IMR-90 (cell line): Measurements from ENCODE around the gene PTK7. TPM values are rescaled to one million over a fixed set of nuclear protein-coding genes. Genes with fewer than 3 reads are reported as not detected.

ENCODE experiments used
- ATAC-seq: fragments of 200-7000 bp; cut with Tn5 transposase; 2 replicates; pipeline ENCODE4 v1.9.1; 2020; ENCODE audit warnings: low read depth, mild to moderate bottlenecking, moderate library complexity
- BruUV-seq: library from RNA; stranded (reverse); fragments of 400-500 nt; replicated peaks from 2 replicates; lab custom pipeline; 2021; lab: Mats Ljungman, UMichigan
- CTCF ChIA-PET: fragments of 300-600 bp; formaldehyde crosslinking; extraction: SDS; loops from one replicate; lab custom pipeline; 2021; ENCODE audit warnings: antibody characterized with exemption; lab: Yijun Ruan, JAX
- POLR2A ChIA-PET: fragments of 300-600 bp; sonication (Branson Sonifier 250); formaldehyde crosslinking; loops from one replicate; lab custom pipeline; 2022; ENCODE audit warnings: antibody characterized with exemption; ENCODE audit not compliant: unreplicated experiment; lab: Charles Lee
- DNase-seq: peaks from one replicate; pipeline ENCODE4 v3.0.0; 2013
- H2AFZ ChIP-seq: replicated peaks from 2 replicates; pipeline ENCODE3; 2013; ENCODE audit warnings: low read length, mild to moderate bottlenecking; ENCODE audit not compliant: poor library complexity
- H2AK5ac ChIP-seq: 2 replicates; pipeline ENCODE4 v1.6.1; 2013; ENCODE audit warnings: low read depth, low read length, inconsistent platforms
- H2AK9ac ChIP-seq: replicated peaks from 2 replicates; pipeline ENCODE3; 2013; ENCODE audit warnings: mild to moderate bottlenecking, low read depth, low read length, moderate library complexity; ENCODE audit not compliant: poor library complexity
- H2BK120ac ChIP-seq: 2 replicates; pipeline ENCODE4 v1.6.1; 2013; ENCODE audit warnings: low read depth, low read length, inconsistent platforms
- H2BK15ac ChIP-seq: 3 replicates; pipeline ENCODE4 v1.6.1; 2013; ENCODE audit warnings: low read depth, low read length, inconsistent platforms
- H2BK20ac ChIP-seq: 2 replicates; pipeline ENCODE4 v1.6.1; 2013; ENCODE audit warnings: low read depth, mild to moderate bottlenecking, inconsistent platforms, low read length, moderate library complexity
- H2BK5ac ChIP-seq: 2 replicates; pipeline ENCODE4 v1.6.1; 2013; ENCODE audit warnings: mild to moderate bottlenecking, low read depth, low read length, inconsistent platforms; ENCODE audit not compliant: poor library complexity, severe bottlenecking
- H3K14ac ChIP-seq: replicated peaks from 2 replicates; pipeline ENCODE4 v1.6.1; 2013; ENCODE audit warnings: low read depth, low read length, inconsistent platforms
- H3K18ac ChIP-seq: 2 replicates; pipeline ENCODE4 v1.6.1; 2013; ENCODE audit warnings: low read depth, low read length, control low read depth
- H3K23ac ChIP-seq: 2 replicates; pipeline ENCODE4 v1.6.1; 2013; ENCODE audit warnings: low read depth, low read length, inconsistent platforms
- H3K27ac ChIP-seq: 2 replicates; pipeline ENCODE4 v1.5.1; 2013; ENCODE audit warnings: mild to moderate bottlenecking, control low read depth, low read length; ENCODE audit not compliant: insufficient read depth
- H3K27me3 ChIP-seq: 2 replicates; pipeline ENCODE4 v1.6.1; 2013; ENCODE audit warnings: low read length; ENCODE audit not compliant: control insufficient read depth, insufficient read depth
- H3K36me3 ChIP-seq: 2 replicates; pipeline ENCODE4 v1.6.1; 2013; ENCODE audit warnings: low read length, mixed read lengths; ENCODE audit not compliant: control insufficient read depth, insufficient read depth
- H3K4ac ChIP-seq: 2 replicates; pipeline ENCODE4 v1.6.1; 2013; ENCODE audit warnings: low read depth, low read length, inconsistent platforms
- H3K4me1 ChIP-seq: 2 replicates; pipeline ENCODE4 v1.6.1; 2013; ENCODE audit warnings: low read length, mixed read lengths; ENCODE audit not compliant: control insufficient read depth, insufficient read depth
- H3K4me2 ChIP-seq: 2 replicates; pipeline ENCODE4 v1.6.1; 2013; ENCODE audit warnings: low read depth, mild to moderate bottlenecking, control low read depth, low read length, moderate library complexity
- H3K4me3 ChIP-seq: 2 replicates; pipeline ENCODE4 v1.5.1; 2013; ENCODE audit warnings: low read depth, mild to moderate bottlenecking, control low read depth, low read length, moderate library complexity; ENCODE audit not compliant: insufficient read depth
- H3K56ac ChIP-seq: 2 replicates; pipeline ENCODE4 v1.6.1; 2013; ENCODE audit warnings: low read length, inconsistent platforms; ENCODE audit not compliant: insufficient read depth; ENCODE audit errors: extremely low read depth
- H3K79me1 ChIP-seq, 2 experiments: 2 replicates each; pipeline ENCODE4 v1.6.1; 2013; ENCODE audit warnings: low read length in 2 of 2, inconsistent platforms in 1 of 2, low read depth in 1 of 2
- H3K9ac ChIP-seq: 2 replicates; pipeline ENCODE4 v1.6.1; 2013; ENCODE audit warnings: low read depth, low read length, control low read depth
- H3K9me1 ChIP-seq: 2 replicates; pipeline ENCODE4 v1.6.1; 2013; ENCODE audit warnings: low read length, inconsistent platforms; ENCODE audit not compliant: insufficient read depth
- H3K9me3 ChIP-seq: 2 replicates; pipeline ENCODE4 v1.6.1; 2013; ENCODE audit warnings: low read length; ENCODE audit not compliant: control insufficient read depth, insufficient read depth
- H4K20me1 ChIP-seq: 2 replicates; pipeline ENCODE4 v1.6.1; 2013; ENCODE audit warnings: low read length, inconsistent platforms; ENCODE audit not compliant: insufficient read depth
- H4K5ac ChIP-seq: 2 replicates; pipeline ENCODE4 v1.6.1; 2013; ENCODE audit warnings: mild to moderate bottlenecking, low read depth, low read length, control low read depth
- H4K8ac ChIP-seq, 2 experiments: 2 replicates each; pipeline ENCODE4 v1.6.1; 2013; ENCODE audit warnings: low read depth in 2 of 2, low read length in 2 of 2, control low read depth in 1 of 2, inconsistent platforms in 1 of 2
- H4K91ac ChIP-seq: 2 replicates; pipeline ENCODE4 v1.6.1; 2013; ENCODE audit warnings: low read depth, low read length, inconsistent platforms; ENCODE audit not compliant: insufficient read depth
- BHLHE40 ChIP-seq: fragments of 150-350 bp; IDR thresholded peaks from 2 replicates; pipeline ENCODE4 v1.6.1; 2016; ENCODE audit warnings: mild to moderate bottlenecking, low read depth, low read length
- CEBPB ChIP-seq: IDR thresholded peaks from 2 replicates; pipeline ENCODE4 v1.6.1; 2012; ENCODE audit warnings: low read depth, low read length, improper control_type of control experiment
- FOS ChIP-seq: fragments of 150-350 bp; IDR thresholded peaks from 2 replicates; pipeline ENCODE4 v1.6.1; 2016; ENCODE audit warnings: low read depth, low read length
- MAFK ChIP-seq: IDR thresholded peaks from 2 replicates; pipeline ENCODE4 v1.6.1; 2012; ENCODE audit warnings: low read depth, low read length, improper control_type of control experiment
- MAZ ChIP-seq: IDR thresholded peaks from 2 replicates; pipeline ENCODE4 v1.6.1; 2012; ENCODE audit warnings: low read depth, mild to moderate bottlenecking, low read length, improper control_type of control experiment, moderate library complexity, borderline replicate concordance
- MXI1 ChIP-seq: IDR thresholded peaks from 2 replicates; pipeline ENCODE4 v1.6.1; 2012; ENCODE audit warnings: low read depth, mild to moderate bottlenecking, low read length, moderate library complexity, borderline replicate concordance
- NFE2L2 ChIP-seq: fragments of 150-350 bp; IDR thresholded peaks from 2 replicates; pipeline ENCODE4 v1.6.1; 2016; ENCODE audit warnings: low read depth, mild to moderate bottlenecking, low read length
- POLR2A ChIP-seq: IDR thresholded peaks from 2 replicates; pipeline ENCODE4 v1.6.1; 2012; ENCODE audit warnings: mild to moderate bottlenecking, low read depth, low read length
- RAD21 ChIP-seq: IDR thresholded peaks from 2 replicates; pipeline ENCODE4 v1.6.1; 2012; ENCODE audit warnings: low read length, improper control_type of control experiment
- RCOR1 ChIP-seq: IDR thresholded peaks from 2 replicates; pipeline ENCODE4 v1.6.1; 2012; ENCODE audit warnings: mild to moderate bottlenecking, low read length, improper control_type of control experiment; ENCODE audit not compliant: insufficient replicate concordance
- SMC3 ChIP-seq: fragments of 150-350 bp; IDR thresholded peaks from 2 replicates; pipeline ENCODE4 v1.6.1; 2016; ENCODE audit warnings: low read depth, mild to moderate bottlenecking, antibody characterized with exemption, low read length, moderate library complexity
- WGBS, 2 experiments: methylation state at CpG; one replicate each; pipeline versions ENCODE4 v1.1.5 to v1.1.7; 2013; ENCODE audit warnings: missing lambda C conversion rate in 2 of 2; ENCODE audit not compliant: insufficient read length in 1 of 2; ENCODE audit errors: extremely low coverage in 2 of 2; 5-methylcytosine and 5-hydroxymethylcytosine counted together
- dilution Hi-C: fragments of 300-500 bp; cut with HindIII; formaldehyde crosslinking; loops from one replicate; pipeline ENCODE4 v1.14.3; 2018; ENCODE audit warnings: low sequenced_read_pairs; ENCODE audit not compliant: unreplicated experiment
- in situ Hi-C: fragments of 300-500 bp; cut with MboI; formaldehyde crosslinking; loops from 3 replicates; pipeline ENCODE4 v1.14.3; 2019; ENCODE audit warnings: low sequenced_read_pairs, inconsistent platforms, mixed read lengths
- intact Hi-C: fragments of 100-400 bp; cut with micrococcal nuclease; formaldehyde crosslinking; loops from 2 replicates; pipeline ENCODE4 v1.10.0; 2022
- polyA plus RNA-seq, 3 experiments: library from polyadenylated mRNA; depleted of rRNA; stranded (reverse); fragments of >200 nt; gene quantifications; 2 replicates each; pipeline ENCODE4 v1.2.3, GENCODE V29; 2012; ENCODE audit warnings: low replicate concordance in 1 of 3
- total RNA-seq: library from RNA; depleted of rRNA; stranded (reverse); fragments of >200 nt; gene quantifications from 2 replicates; pipeline ENCODE4 v1.2.3, GENCODE V29; 2012
- TF ChIP-seq, protein P1 (sequence below): fragments of 150-350 bp; IDR thresholded peaks from 2 replicates; pipeline ENCODE4 v1.6.1; 2016; ENCODE audit warnings: low read depth, mild to moderate bottlenecking, low read length, moderate library complexity, borderline replicate concordance
- TF ChIP-seq, protein P2 (sequence below): fragments of 150-350 bp; IDR thresholded peaks from 2 replicates; pipeline ENCODE4 v1.6.1; 2017; ENCODE audit warnings: mild to moderate bottlenecking, antibody characterized with exemption, low read length, low read depth
- TF ChIP-seq, protein P3 (sequence below): conservative IDR thresholded peaks from 2 replicates; pipeline ENCODE4 v1.5.1; 2012; ENCODE audit warnings: mild to moderate bottlenecking, low read depth, low read length, improper control_type of control experiment

PTK7 gene
- total and polyA plus RNA-seq, 2 of the 4 experiments (the other 2 are of a cell fraction) = 47.1 to 142 TPM

DNA sequence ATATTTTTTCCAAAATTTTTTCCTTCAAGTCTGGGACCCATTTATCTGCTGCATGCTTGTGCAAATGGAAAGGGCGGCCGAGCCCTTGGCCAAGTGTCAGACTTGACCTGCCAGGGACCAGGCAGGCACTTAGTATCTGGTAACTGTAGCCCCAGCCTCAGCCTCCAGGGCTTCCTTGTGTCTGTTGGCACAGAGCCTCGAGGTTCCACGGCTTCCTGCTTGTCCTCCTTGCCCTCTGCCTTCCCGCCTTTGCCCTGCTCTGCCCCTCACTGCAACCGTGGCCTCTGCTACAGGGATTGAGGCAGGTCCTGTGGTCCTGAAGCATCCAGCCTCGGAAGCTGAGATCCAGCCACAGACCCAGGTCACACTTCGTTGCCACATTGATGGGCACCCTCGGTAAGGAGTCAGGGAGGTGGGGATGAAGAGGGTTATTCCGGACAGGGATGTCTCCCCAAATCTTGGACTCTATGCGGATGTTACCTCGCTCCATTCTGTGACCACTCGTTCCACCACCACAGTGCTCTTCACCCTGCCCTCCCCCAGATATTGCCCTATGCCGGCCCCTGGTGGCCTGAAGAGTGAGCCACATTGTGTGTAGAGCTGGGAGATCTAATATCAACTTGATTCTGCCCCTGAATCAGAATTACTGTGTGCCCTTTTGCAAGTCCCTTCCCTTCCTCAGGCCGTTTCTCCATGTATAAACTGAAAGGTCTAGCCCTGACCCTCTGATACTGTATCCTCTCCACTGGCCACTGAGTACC is 53.5 kb downstream of the PTK7 start:
- no peak overlapping the region for H2BK5ac ChIP-seq
- H2AK5ac ChIP-seq = peak overlapping the region; percentile 36; the same call in 1 of the 2 replicates
- in situ Hi-C loops = loop anchor here (5.0 kb wide), 1 partner anchor 52 kb away; the partner anchor contains the start of gene PTK7
- peak; percentile 35 for DNase-seq
- H3K79me1 ChIP-seq = peaks cover 24 to 57% of the 10 kb centered on the region in 2 experiments
- CTCF ChIA-PET = interaction anchor here (0.8 to 1.2 kb wide), 2 partner anchors 58 to 60 kb away, joined by 3 to 4 read pairs; no protein-coding TSS in a partner anchor
- H3K4me1 ChIP-seq = peaks cover 26% of the 10 kb centered on the region
- no peak overlapping the region for H2AK9ac ChIP-seq
- no peak overlapping the region for H3K4me2 ChIP-seq
- intact Hi-C loops = loop anchor here (1.0 kb wide), 1 partner anchor 59 kb away; no protein-coding TSS in a partner anchor
- H4K20me1 ChIP-seq = peaks cover 49% of the 10 kb centered on the region
- no peak overlapping the region for H2BK120ac ChIP-seq
- H4K5ac ChIP-seq = no peak overlapping the region
- peak overlapping the region; percentile 42 for H3K4ac ChIP-seq
- H3K9me1 ChIP-seq = peaks cover 10% of the 10 kb centered on the region
- H3K9ac ChIP-seq = no peak overlapping the region
- no peak overlapping the region for H3K56ac ChIP-seq
- no peak overlapping the region for H3K23ac ChIP-seq
- peak overlapping the region; percentile 35 for H2AFZ ChIP-seq
- no peak overlapping the region for H3K27ac ChIP-seq
- POLR2A ChIA-PET = no interaction called here
- no peak overlapping the region for H2BK20ac ChIP-seq
- no peaks in the 10 kb centered on the region for H3K27me3 ChIP-seq
- dilution Hi-C loops = no loop called here
- no peak overlapping the region for H3K4me3 ChIP-seq
- H4K91ac ChIP-seq = no peak overlapping the region
- no peak overlapping the region for H3K18ac ChIP-seq
- peaks cover 27% of the 10 kb centered on the region for H3K36me3 ChIP-seq
- no peak overlapping the region for H4K8ac ChIP-seq
- no peak overlapping the region for H3K14ac ChIP-seq
- no peaks in the 10 kb centered on the region for H3K9me3 ChIP-seq
- WGBS, 2 experiments = 16% methylated on average over 5 of the region's 15 CpGs; no CpG with 5 or more reads in 1 of the 2 experiments
- peak; percentile 82 for ATAC-seq
- BruUV-seq = no TSS peak
- H2BK15ac ChIP-seq = no peak overlapping the region
- TF ChIP-seq NFE2L2 (no peak), RAD21 (peak; percentile 91), RCOR1 (no peak), MAZ (no peak; the same call in 1 of the 2 replicates), POLR2A (no peak), MXI1 (no peak), FOS (no peak), MAFK (no peak), SMC3 (peak; percentile 96), CEBPB (no peak), BHLHE40 (no peak)
- TF ChIP-seq, protein P1, sequence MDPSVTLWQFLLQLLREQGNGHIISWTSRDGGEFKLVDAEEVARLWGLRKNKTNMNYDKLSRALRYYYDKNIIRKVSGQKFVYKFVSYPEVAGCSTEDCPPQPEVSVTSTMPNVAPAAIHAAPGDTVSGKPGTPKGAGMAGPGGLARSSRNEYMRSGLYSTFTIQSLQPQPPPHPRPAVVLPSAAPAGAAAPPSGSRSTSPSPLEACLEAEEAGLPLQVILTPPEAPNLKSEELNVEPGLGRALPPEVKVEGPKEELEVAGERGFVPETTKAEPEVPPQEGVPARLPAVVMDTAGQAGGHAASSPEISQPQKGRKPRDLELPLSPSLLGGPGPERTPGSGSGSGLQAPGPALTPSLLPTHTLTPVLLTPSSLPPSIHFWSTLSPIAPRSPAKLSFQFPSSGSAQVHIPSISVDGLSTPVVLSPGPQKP = no peak
- TF ChIP-seq, protein P2, sequence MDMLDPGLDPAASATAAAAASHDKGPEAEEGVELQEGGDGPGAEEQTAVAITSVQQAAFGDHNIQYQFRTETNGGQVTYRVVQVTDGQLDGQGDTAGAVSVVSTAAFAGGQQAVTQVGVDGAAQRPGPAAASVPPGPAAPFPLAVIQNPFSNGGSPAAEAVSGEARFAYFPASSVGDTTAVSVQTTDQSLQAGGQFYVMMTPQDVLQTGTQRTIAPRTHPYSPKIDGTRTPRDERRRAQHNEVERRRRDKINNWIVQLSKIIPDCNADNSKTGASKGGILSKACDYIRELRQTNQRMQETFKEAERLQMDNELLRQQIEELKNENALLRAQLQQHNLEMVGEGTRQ = no peak
- TF ChIP-seq, protein P3, sequence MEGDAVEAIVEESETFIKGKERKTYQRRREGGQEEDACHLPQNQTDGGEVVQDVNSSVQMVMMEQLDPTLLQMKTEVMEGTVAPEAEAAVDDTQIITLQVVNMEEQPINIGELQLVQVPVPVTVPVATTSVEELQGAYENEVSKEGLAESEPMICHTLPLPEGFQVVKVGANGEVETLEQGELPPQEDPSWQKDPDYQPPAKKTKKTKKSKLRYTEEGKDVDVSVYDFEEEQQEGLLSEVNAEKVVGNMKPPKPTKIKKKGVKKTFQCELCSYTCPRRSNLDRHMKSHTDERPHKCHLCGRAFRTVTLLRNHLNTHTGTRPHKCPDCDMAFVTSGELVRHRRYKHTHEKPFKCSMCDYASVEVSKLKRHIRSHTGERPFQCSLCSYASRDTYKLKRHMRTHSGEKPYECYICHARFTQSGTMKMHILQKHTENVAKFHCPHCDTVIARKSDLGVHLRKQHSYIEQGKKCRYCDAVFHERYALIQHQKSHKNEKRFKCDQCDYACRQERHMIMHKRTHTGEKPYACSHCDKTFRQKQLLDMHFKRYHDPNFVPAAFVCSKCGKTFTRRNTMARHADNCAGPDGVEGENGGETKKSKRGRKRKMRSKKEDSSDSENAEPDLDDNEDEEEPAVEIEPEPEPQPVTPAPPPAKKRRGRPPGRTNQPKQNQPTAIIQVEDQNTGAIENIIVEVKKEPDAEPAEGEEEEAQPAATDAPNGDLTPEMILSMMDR = peak; percentile 77
